ENCODE measurements around the gene EDIL3. TPM values are rescaled to one million over a fixed set of nuclear protein-coding genes. Genes with fewer than 3 reads are reported as not detected.

EDIL3 gene
- total RNA-seq, 2 experiments from 2014 or later: not detected

DNA sequence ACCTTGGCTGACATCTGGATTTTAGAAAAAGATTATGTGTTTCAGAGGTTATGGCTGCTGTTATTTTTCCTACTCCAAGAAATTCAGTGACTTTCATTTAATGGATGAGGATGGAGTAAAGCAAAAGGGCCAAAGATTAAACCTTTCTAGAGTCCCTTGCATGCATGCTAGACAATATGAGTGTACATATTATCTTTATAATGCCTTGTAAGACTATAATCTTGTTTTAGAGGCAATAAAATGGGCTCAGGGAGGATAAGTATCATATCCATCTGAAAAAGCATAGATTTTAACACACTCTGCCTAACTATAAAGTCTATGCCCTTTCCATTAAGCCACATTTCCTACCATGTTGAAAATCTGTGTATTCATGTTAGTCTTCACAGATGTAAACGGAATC is 199.8 kb downstream of the EDIL3 start:
- intact Hi-C loops (cut with DNase I, micrococcal nuclease): no loop called here
- Mint-ChIP-seq H3K27me3 (no peaks in the 10 kb centered on the region), H3K27ac (no peak overlapping the region), H3K36me3 (ENCODE audit: low read depth) (no peaks in the 10 kb centered on the region), H3K9me3 (no peaks in the 10 kb centered on the region), H3K4me3 (no peak overlapping the region), H3K4me1 (ENCODE audit: low read depth) (no peaks in the 10 kb centered on the region)
- Histone ChIP-seq H3K4me3 (ENCODE audit: low read length) (no peak overlapping the region), H3K4me1 (ENCODE audit: insufficient read depth, low read length) (no peaks in the 10 kb centered on the region), H3K36me3 (ENCODE audit: insufficient read depth, low read length) (no peaks in the 10 kb centered on the region), H3K9me3 (ENCODE audit: control insufficient read depth in 1 of 2, insufficient read depth in 1 of 2, low read length in 2 of 2) (no peaks in the 10 kb centered on the region), H3K27ac (ENCODE audit: low read depth in 1 of 2, low read length in 2 of 2) (no peak overlapping the region), H3K27me3 (ENCODE audit: control insufficient read depth in 1 of 2, insufficient read depth in 2 of 2, low read length in 2 of 2) (no peaks in the 10 kb centered on the region)
- TF ChIP-seq, protein P1, sequence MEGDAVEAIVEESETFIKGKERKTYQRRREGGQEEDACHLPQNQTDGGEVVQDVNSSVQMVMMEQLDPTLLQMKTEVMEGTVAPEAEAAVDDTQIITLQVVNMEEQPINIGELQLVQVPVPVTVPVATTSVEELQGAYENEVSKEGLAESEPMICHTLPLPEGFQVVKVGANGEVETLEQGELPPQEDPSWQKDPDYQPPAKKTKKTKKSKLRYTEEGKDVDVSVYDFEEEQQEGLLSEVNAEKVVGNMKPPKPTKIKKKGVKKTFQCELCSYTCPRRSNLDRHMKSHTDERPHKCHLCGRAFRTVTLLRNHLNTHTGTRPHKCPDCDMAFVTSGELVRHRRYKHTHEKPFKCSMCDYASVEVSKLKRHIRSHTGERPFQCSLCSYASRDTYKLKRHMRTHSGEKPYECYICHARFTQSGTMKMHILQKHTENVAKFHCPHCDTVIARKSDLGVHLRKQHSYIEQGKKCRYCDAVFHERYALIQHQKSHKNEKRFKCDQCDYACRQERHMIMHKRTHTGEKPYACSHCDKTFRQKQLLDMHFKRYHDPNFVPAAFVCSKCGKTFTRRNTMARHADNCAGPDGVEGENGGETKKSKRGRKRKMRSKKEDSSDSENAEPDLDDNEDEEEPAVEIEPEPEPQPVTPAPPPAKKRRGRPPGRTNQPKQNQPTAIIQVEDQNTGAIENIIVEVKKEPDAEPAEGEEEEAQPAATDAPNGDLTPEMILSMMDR (IDR thresholded peaks at IDR 0.05): no peak
- no peak for ATAC-seq (ENCODE audit: poor library complexity)
- ChIA-PET POLR2A (no interaction called here), CTCF (no interaction called here)
- no peak for DNase-seq

DNA sequence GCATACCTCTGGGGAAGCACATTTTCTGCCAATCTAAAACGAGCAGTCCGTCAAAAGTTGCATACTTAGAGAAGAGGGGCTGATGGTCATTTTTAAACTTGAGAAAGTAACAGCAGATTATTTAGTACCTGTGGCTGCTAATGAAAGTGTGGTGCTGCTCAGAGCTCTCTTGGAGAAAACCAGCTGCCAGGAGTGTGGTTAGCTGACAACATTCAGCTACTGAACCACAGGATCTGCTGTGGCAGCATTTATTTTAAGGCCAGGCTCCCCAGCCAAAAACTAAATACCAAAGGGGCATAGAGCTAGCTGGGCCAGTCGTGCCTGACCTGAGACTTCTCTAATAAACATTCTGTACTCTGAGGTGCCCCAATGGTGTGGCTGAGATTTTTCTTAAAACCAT is 203.6 kb downstream of the EDIL3 start:
- H3K4me1 ChIP-seq (ENCODE audit: insufficient read depth, low read length): no peaks in the 10 kb centered on the region
- no peaks in the 10 kb centered on the region for H3K36me3 ChIP-seq (ENCODE audit: insufficient read depth, low read length)
- H3K4me3 ChIP-seq (ENCODE audit: low read length): no peak overlapping the region
- ATAC-seq (ENCODE audit: poor library complexity) (no peak), DNase-seq (no peak)
- H3K27ac ChIP-seq (ENCODE audit: low read depth in 1 of 2, low read length in 2 of 2): no peak overlapping the region
- no peaks in the 10 kb centered on the region for H3K4me1 Mint-ChIP-seq (ENCODE audit: low read depth)
- ChIA-PET CTCF (no interaction called here), POLR2A (no interaction called here)
- H3K36me3 Mint-ChIP-seq (ENCODE audit: low read depth): no peaks in the 10 kb centered on the region
- no peak overlapping the region for H3K4me3 Mint-ChIP-seq
- peaks cover 3% of the 10 kb centered on the region for H3K9me3 Mint-ChIP-seq
- H3K27ac Mint-ChIP-seq: no peak overlapping the region
- TF ChIP-seq, protein P1 (IDR thresholded peaks at IDR 0.05): no peak
- H3K27me3 Mint-ChIP-seq: no peaks in the 10 kb centered on the region
- H3K9me3 ChIP-seq (ENCODE audit: control insufficient read depth in 1 of 2, insufficient read depth in 1 of 2, low read length in 2 of 2): no peaks in the 10 kb centered on the region
- intact Hi-C loops (cut with DNase I, micrococcal nuclease): no loop called here
- no peaks in the 10 kb centered on the region for H3K27me3 ChIP-seq (ENCODE audit: control insufficient read depth in 1 of 2, insufficient read depth in 2 of 2, low read length in 2 of 2)

DNA sequence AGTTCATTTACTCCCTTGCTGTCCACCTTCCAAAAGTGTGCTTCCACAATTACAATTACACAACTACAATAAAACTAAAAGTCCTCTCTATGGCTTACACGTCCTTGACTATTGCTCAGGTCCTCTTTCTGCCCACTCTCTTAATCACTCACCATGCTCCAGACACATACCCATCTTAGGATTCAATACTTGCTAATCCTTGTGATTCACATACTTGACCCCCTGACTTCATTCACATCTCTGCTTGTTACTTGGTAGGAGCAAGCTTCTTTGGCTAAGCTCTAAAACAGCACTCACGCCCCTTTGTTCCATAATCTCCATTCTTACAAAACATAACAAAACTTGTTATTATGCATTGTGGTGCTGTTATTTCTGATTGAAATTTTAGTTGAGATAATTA is 215.8 kb downstream of the EDIL3 start:
- TF ChIP-seq, protein P1 (IDR thresholded peaks at IDR 0.05): no peak
- POLR2A ChIA-PET: no interaction called here
- Histone ChIP-seq H3K4me3 (ENCODE audit: low read length) (no peak overlapping the region), H3K27ac (ENCODE audit: low read depth in 1 of 2, low read length in 2 of 2) (no peak overlapping the region), H3K36me3 (ENCODE audit: insufficient read depth, low read length) (no peaks in the 10 kb centered on the region), H3K27me3 (ENCODE audit: control insufficient read depth in 1 of 2, insufficient read depth in 2 of 2, low read length in 2 of 2) (no peaks in the 10 kb centered on the region), H3K9me3 (ENCODE audit: control insufficient read depth in 1 of 2, insufficient read depth in 1 of 2, low read length in 2 of 2) (peaks cover 0 to 17% of the 10 kb centered on the region in 2 experiments), H3K4me1 (ENCODE audit: insufficient read depth, low read length) (no peaks in the 10 kb centered on the region)
- no peak for ATAC-seq (ENCODE audit: poor library complexity)
- Mint-ChIP-seq H3K27me3 (no peaks in the 10 kb centered on the region), H3K4me1 (ENCODE audit: low read depth) (no peaks in the 10 kb centered on the region), H3K9me3 (no peaks in the 10 kb centered on the region), H3K27ac (no peak overlapping the region), H3K36me3 (ENCODE audit: low read depth) (no peaks in the 10 kb centered on the region), H3K4me3 (no peak overlapping the region)
- intact Hi-C loops (cut with DNase I, micrococcal nuclease): no loop called here
- DNase-seq: no peak
- CTCF ChIA-PET: no interaction called here

Data from CD4-positive, alpha-beta T cell (primary cell).